Activated B cell treated with CpG ODN at 0.5 μM for 24 hours (primary cell): ENCODE results near the gene USH2A. TPM values are rescaled to one million over a fixed set of nuclear protein-coding genes. Genes with fewer than 3 reads are reported as not detected.

Experiments
- ATAC-seq: fragments of 200-7000 bp; cut with Tn5 transposase; one replicate; pipeline ENCODE4 v1.10.0; 2021; ENCODE audit warnings: low read depth, mild to moderate bottlenecking, moderate library complexity
- CTCF ChIA-PET: fragments of 350-600 bp; sonication (Branson Sonifier 250); formaldehyde crosslinking; loops from one replicate; lab custom pipeline; 2021; ENCODE audit warnings: antibody characterized with exemption; lab: Charles Lee
- POLR2A ChIA-PET: fragments of 350-600 bp; sonication (Branson Sonifier 250); formaldehyde crosslinking; loops from one replicate; lab custom pipeline; 2021; ENCODE audit warnings: antibody characterized with exemption; lab: Charles Lee
- DNase-seq: peaks from one replicate; pipeline ENCODE4 v3.0.0; 2022
- H3K27ac Mint-ChIP-seq: one replicate; pipeline ENCODE4 v1.8.0; 2020; ENCODE audit warnings: mixed read lengths
- H3K27me3 Mint-ChIP-seq: one replicate; pipeline ENCODE4 v1.8.0; 2021; ENCODE audit warnings: mixed read lengths
- H3K36me3 Mint-ChIP-seq: one replicate; pipeline ENCODE4 v1.8.0; 2021; ENCODE audit warnings: low read depth, mixed read lengths
- H3K4me1 Mint-ChIP-seq: one replicate; pipeline ENCODE4 v1.8.0; 2021; ENCODE audit warnings: mixed read lengths
- H3K4me3 Mint-ChIP-seq: one replicate; pipeline ENCODE4 v1.8.0; 2020; ENCODE audit warnings: mild to moderate bottlenecking, mixed read lengths
- H3K9me3 Mint-ChIP-seq: one replicate; pipeline ENCODE4 v1.8.0; 2020; ENCODE audit warnings: mixed read lengths
- intact Hi-C: fragments of 100-400 bp; cut with micrococcal nuclease; formaldehyde crosslinking; loops from one replicate; pipeline ENCODE4 v1.15.1; 2024
- total RNA-seq: library from RNA; stranded (reverse); gene quantifications from 2 replicates; pipeline ENCODE4 v1.2.3, GENCODE V29; 2022
- TF ChIP-seq, protein P1 (sequence below): fragments of 200-600 bp; IDR thresholded peaks from one replicate; pipeline ENCODE4 v1.8.0; 2022; ENCODE audit warnings: antibody characterized with exemption, mild to moderate bottlenecking

USH2A gene
- total RNA-seq, 1 donor from 2014 or later = not detected

DNA sequence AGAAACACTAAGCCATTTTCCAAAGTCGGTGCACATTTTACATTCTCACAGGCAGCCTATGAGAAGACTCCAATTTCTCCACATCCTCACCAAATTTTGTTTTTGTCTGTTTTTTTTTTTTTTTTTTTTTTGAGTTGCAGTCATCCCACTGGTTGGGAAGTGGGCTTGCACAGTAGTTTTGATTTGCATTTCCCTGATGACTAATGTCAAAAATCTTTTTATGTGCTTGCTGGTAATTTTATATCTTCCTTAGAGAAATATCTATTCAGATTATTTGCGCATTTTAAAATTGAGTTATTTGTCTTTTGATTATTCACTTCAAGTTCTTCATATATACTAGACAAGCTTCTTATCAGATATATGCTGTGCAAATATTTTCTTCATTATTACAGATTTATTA lies 141.5 kb downstream of the USH2A start:
- ChIA-PET CTCF (no interaction called here), POLR2A (no interaction called here)
- Mint-ChIP-seq H3K36me3 (no peaks in the 10 kb centered on the region), H3K4me1 (no peaks in the 10 kb centered on the region), H3K4me3 (no peak overlapping the region), H3K27ac (no peak overlapping the region), H3K27me3 (no peaks in the 10 kb centered on the region), H3K9me3 (peaks cover 19% of the 10 kb centered on the region)
- TF ChIP-seq, protein P1, sequence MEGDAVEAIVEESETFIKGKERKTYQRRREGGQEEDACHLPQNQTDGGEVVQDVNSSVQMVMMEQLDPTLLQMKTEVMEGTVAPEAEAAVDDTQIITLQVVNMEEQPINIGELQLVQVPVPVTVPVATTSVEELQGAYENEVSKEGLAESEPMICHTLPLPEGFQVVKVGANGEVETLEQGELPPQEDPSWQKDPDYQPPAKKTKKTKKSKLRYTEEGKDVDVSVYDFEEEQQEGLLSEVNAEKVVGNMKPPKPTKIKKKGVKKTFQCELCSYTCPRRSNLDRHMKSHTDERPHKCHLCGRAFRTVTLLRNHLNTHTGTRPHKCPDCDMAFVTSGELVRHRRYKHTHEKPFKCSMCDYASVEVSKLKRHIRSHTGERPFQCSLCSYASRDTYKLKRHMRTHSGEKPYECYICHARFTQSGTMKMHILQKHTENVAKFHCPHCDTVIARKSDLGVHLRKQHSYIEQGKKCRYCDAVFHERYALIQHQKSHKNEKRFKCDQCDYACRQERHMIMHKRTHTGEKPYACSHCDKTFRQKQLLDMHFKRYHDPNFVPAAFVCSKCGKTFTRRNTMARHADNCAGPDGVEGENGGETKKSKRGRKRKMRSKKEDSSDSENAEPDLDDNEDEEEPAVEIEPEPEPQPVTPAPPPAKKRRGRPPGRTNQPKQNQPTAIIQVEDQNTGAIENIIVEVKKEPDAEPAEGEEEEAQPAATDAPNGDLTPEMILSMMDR = no peak
- intact Hi-C loops = no loop called here
- no peak for DNase-seq
- ATAC-seq = no peak

DNA sequence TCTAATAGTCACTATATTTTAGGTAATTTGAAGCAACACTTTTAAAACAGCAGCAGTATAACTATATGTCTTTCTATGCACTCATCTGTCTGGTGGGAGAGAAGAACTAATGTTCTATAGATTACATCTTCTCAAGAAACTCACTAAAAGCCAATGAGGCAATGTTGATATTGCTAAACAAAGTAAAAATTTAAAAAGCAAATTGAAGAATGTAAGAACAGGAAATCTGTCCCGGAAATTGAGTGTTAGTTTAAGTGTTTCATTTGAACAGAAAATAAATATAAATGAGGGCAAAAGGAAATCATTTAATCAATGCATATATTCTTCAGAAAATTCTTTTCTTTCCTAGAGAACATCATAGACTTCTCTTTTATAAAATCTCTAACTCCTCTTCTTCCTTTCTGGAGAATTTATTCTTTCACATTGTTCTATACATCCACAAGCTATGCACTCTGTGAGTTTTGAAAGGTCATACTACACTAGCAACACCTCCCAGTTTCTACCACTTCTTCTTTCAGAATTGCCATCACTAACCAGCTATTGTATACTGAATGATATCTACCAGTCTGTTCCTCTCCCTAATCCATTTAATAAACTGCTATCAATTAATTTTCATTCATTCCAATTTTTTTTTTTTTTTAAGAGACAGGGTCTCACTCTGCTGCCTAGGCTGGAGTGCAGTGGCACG lies 153.0 kb downstream of the USH2A start:
- Mint-ChIP-seq H3K4me1 (no peaks in the 10 kb centered on the region), H3K4me3 (no peak overlapping the region), H3K27me3 (no peaks in the 10 kb centered on the region), H3K36me3 (no peaks in the 10 kb centered on the region), H3K9me3 (peaks cover 2% of the 10 kb centered on the region), H3K27ac (no peak overlapping the region)
- TF ChIP-seq, protein P1 = no peak
- POLR2A ChIA-PET = no interaction called here
- ATAC-seq = no peak
- intact Hi-C loops = no loop called here
- CTCF ChIA-PET = no interaction called here
- no peak for DNase-seq

DNA sequence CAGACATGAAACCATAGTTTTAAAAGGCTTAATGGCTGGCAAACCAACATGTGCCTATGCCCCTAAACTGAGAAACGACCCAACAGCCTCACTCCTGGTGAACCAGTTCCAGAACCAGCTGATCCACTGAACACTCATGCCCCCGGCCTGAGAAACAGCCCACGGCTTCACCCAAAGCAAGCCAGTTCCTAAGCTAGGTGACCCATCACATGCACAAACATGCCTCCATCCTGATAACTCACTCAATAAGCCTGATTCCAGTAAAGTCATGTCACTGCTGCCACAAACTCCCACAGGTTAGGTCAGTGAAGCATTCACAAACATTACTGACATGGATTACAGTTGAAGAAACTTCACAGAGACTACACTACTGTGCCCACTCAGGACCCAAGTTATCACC lies 161.6 kb downstream of the USH2A start:
- H3K36me3 Mint-ChIP-seq = no peaks in the 10 kb centered on the region
- ATAC-seq (no peak), DNase-seq (no peak)
- TF ChIP-seq, protein P1 = no peak
- no peaks in the 10 kb centered on the region for H3K27me3 Mint-ChIP-seq
- no peak overlapping the region for H3K4me3 Mint-ChIP-seq
- no peaks in the 10 kb centered on the region for H3K4me1 Mint-ChIP-seq
- intact Hi-C loops = no loop called here
- POLR2A ChIA-PET = no interaction called here
- H3K27ac Mint-ChIP-seq = no peak overlapping the region
- H3K9me3 Mint-ChIP-seq = peaks cover 7% of the 10 kb centered on the region
- CTCF ChIA-PET = no interaction called here

DNA sequence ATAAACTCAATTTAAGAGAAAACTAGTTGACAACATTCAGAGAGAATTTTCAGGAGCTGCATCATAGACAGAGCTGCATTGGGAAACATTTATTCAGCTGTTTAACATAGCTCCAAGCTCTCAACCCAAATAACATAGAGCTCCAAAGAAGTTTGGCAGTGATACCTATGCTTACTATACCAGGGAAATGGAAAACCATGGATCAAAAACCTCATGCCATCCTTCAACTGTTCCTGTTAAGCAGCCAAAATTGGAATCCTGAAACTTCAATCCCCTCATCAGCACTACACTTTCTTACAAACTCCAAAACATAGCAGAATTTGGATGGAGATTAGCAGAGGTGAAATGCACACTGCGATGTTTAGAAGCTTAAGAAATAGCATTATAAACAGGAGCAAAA lies 164.4 kb downstream of the USH2A start:
- H3K27me3 Mint-ChIP-seq = no peaks in the 10 kb centered on the region
- intact Hi-C loops = no loop called here
- H3K27ac Mint-ChIP-seq = no peak overlapping the region
- DNase-seq = no peak
- H3K36me3 Mint-ChIP-seq = no peaks in the 10 kb centered on the region
- no peaks in the 10 kb centered on the region for H3K4me1 Mint-ChIP-seq
- POLR2A ChIA-PET = no interaction called here
- no peak overlapping the region for H3K4me3 Mint-ChIP-seq
- CTCF ChIA-PET = no interaction called here
- TF ChIP-seq, protein P1 = no peak
- no peak for ATAC-seq
- H3K9me3 Mint-ChIP-seq = peaks cover 5% of the 10 kb centered on the region

DNA sequence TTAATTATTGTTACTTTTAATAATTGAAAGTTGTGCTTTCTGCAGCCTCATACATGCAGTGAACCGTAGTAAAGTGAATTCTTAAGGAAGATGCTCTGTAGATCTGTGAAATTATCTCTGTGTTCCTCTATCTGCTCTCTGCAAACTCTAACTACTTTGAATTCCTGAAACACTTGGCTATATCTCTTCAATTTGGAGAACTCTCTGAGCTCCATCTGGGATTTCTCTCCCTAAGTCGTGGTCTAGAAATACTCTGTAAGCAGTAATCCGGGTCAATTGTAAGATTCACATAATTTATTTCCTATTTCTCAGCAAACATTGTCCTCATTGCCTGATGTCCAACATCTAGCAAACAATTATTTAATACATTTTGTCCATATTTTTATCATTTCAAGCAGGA lies 164.9 kb downstream of the USH2A start:
- DNase-seq = no peak
- TF ChIP-seq, protein P1 = no peak
- Mint-ChIP-seq H3K27me3 (no peaks in the 10 kb centered on the region), H3K36me3 (no peaks in the 10 kb centered on the region), H3K9me3 (peaks cover 5% of the 10 kb centered on the region), H3K27ac (no peak overlapping the region), H3K4me1 (no peaks in the 10 kb centered on the region), H3K4me3 (no peak overlapping the region)
- intact Hi-C loops = no loop called here
- POLR2A ChIA-PET = no interaction called here
- ATAC-seq = no peak
- CTCF ChIA-PET = no interaction called here
